Measurements from ENCODE around the gene TTC39C. TPM values are rescaled to one million over a fixed set of nuclear protein-coding genes. Genes with fewer than 3 reads are reported as not detected.
A peak's percentile ranks its signal among the peaks of the same experiment; 100 is the strongest.

TTC39C gene
- total and polyA plus RNA-seq, 2 experiments from 2014 or later: 69.4 to 136 TPM

DNA sequence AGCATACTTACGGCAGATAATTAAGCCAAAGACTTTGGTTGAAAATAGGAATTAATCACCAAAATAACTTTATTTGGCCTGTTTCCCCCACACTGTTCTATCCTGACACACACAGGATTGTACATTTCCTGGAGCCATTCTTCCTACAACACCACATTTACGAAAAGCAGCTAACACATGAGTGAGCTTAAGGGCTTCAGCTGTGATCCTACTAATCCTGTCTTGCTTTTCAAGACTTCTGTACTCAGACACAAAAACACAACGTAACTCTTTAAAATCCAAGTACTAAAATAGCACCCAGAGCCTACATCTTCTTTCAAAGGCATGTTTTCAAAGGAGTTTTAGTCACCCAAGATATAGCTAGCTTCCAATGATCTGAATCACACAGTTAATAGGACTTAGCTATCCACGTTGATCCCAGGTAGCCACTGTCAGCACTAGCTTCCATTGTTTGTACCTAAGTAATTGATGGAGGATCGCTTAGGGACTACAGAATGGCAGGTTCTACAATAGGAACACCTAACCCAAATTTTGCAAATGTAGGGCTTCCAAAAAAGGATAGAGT lies 42.8 kb upstream of the TTC39C start:
- H3K4me1 Mint-ChIP-seq: peaks cover 13% of the 10 kb centered on the region
- Histone ChIP-seq H3K9me2 (ENCODE audit: insufficient read depth) (peaks cover 6% of the 10 kb centered on the region), H2AFZ (peak overlapping the region; percentile 47), H3K27ac (ENCODE audit: low read depth) (no peak overlapping the region), H3K36me3 (ENCODE audit: insufficient read depth) (no peaks in the 10 kb centered on the region), H3K27me3 (ENCODE audit: insufficient read depth) (no peaks in the 10 kb centered on the region), H3K79me2 (replicated peaks; ENCODE audit: insufficient read depth) (no peaks in the 10 kb centered on the region), H3F3A (replicated peaks; ENCODE audit: low read depth) (no peaks in the 10 kb centered on the region), H3K4me1 (ENCODE audit: insufficient read depth) (peaks cover 19% of the 10 kb centered on the region), H3K4me2 (no peak overlapping the region), H3K4me3 (no peak overlapping the region), H4K20me1 (replicated peaks; ENCODE audit: insufficient read depth) (no peaks in the 10 kb centered on the region)
- no peak for TF ChIP-seq ZNF114 (CRISPR knock-in tag; IDR thresholded peaks at IDR 0.05)
- no peak for TF ChIP-seq STAT1 (IDR thresholded peaks at IDR 0.05; ENCODE audit: unreplicated experiment)
- TF ChIP-seq, protein P1, sequence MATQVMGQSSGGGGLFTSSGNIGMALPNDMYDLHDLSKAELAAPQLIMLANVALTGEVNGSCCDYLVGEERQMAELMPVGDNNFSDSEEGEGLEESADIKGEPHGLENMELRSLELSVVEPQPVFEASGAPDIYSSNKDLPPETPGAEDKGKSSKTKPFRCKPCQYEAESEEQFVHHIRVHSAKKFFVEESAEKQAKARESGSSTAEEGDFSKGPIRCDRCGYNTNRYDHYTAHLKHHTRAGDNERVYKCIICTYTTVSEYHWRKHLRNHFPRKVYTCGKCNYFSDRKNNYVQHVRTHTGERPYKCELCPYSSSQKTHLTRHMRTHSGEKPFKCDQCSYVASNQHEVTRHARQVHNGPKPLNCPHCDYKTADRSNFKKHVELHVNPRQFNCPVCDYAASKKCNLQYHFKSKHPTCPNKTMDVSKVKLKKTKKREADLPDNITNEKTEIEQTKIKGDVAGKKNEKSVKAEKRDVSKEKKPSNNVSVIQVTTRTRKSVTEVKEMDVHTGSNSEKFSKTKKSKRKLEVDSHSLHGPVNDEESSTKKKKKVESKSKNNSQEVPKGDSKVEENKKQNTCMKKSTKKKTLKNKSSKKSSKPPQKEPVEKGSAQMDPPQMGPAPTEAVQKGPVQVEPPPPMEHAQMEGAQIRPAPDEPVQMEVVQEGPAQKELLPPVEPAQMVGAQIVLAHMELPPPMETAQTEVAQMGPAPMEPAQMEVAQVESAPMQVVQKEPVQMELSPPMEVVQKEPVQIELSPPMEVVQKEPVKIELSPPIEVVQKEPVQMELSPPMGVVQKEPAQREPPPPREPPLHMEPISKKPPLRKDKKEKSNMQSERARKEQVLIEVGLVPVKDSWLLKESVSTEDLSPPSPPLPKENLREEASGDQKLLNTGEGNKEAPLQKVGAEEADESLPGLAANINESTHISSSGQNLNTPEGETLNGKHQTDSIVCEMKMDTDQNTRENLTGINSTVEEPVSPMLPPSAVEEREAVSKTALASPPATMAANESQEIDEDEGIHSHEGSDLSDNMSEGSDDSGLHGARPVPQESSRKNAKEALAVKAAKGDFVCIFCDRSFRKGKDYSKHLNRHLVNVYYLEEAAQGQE (IDR thresholded peaks at IDR 0.05; ENCODE audit: unreplicated experiment): no peak
- no peak for TF ChIP-seq ZNF331 (CRISPR knock-in tag; IDR thresholded peaks at IDR 0.05; ENCODE audit: low read depth)
- no peak for TF ChIP-seq EZH2 (IDR thresholded peaks at IDR 0.05; ENCODE audit: low read depth, unreplicated experiment)
- TF ChIP-seq POLR2AphosphoS5 (IDR thresholded peaks at IDR 0.05; ENCODE audit: low read depth): no peak
- TF ChIP-seq EZH2phosphoT487 (IDR thresholded peaks at IDR 0.05; ENCODE audit: unreplicated experiment): no peak
- no peak for TF ChIP-seq NANOG (IDR thresholded peaks at IDR 0.05; ENCODE audit: borderline replicate concordance)
- TF ChIP-seq CREB1 (CRISPR knock-in tag; IDR thresholded peaks at IDR 0.05; ENCODE audit: low read depth): no peak
- TF ChIP-seq, protein P2, sequence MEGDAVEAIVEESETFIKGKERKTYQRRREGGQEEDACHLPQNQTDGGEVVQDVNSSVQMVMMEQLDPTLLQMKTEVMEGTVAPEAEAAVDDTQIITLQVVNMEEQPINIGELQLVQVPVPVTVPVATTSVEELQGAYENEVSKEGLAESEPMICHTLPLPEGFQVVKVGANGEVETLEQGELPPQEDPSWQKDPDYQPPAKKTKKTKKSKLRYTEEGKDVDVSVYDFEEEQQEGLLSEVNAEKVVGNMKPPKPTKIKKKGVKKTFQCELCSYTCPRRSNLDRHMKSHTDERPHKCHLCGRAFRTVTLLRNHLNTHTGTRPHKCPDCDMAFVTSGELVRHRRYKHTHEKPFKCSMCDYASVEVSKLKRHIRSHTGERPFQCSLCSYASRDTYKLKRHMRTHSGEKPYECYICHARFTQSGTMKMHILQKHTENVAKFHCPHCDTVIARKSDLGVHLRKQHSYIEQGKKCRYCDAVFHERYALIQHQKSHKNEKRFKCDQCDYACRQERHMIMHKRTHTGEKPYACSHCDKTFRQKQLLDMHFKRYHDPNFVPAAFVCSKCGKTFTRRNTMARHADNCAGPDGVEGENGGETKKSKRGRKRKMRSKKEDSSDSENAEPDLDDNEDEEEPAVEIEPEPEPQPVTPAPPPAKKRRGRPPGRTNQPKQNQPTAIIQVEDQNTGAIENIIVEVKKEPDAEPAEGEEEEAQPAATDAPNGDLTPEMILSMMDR (conservative IDR thresholded peaks at IDR 0.05; ENCODE audit: low read depth in 2 of 2): no peak
- TF ChIP-seq JUNB (IDR thresholded peaks at IDR 0.05; ENCODE audit: unreplicated experiment): no peak
- TF ChIP-seq, protein P3, sequence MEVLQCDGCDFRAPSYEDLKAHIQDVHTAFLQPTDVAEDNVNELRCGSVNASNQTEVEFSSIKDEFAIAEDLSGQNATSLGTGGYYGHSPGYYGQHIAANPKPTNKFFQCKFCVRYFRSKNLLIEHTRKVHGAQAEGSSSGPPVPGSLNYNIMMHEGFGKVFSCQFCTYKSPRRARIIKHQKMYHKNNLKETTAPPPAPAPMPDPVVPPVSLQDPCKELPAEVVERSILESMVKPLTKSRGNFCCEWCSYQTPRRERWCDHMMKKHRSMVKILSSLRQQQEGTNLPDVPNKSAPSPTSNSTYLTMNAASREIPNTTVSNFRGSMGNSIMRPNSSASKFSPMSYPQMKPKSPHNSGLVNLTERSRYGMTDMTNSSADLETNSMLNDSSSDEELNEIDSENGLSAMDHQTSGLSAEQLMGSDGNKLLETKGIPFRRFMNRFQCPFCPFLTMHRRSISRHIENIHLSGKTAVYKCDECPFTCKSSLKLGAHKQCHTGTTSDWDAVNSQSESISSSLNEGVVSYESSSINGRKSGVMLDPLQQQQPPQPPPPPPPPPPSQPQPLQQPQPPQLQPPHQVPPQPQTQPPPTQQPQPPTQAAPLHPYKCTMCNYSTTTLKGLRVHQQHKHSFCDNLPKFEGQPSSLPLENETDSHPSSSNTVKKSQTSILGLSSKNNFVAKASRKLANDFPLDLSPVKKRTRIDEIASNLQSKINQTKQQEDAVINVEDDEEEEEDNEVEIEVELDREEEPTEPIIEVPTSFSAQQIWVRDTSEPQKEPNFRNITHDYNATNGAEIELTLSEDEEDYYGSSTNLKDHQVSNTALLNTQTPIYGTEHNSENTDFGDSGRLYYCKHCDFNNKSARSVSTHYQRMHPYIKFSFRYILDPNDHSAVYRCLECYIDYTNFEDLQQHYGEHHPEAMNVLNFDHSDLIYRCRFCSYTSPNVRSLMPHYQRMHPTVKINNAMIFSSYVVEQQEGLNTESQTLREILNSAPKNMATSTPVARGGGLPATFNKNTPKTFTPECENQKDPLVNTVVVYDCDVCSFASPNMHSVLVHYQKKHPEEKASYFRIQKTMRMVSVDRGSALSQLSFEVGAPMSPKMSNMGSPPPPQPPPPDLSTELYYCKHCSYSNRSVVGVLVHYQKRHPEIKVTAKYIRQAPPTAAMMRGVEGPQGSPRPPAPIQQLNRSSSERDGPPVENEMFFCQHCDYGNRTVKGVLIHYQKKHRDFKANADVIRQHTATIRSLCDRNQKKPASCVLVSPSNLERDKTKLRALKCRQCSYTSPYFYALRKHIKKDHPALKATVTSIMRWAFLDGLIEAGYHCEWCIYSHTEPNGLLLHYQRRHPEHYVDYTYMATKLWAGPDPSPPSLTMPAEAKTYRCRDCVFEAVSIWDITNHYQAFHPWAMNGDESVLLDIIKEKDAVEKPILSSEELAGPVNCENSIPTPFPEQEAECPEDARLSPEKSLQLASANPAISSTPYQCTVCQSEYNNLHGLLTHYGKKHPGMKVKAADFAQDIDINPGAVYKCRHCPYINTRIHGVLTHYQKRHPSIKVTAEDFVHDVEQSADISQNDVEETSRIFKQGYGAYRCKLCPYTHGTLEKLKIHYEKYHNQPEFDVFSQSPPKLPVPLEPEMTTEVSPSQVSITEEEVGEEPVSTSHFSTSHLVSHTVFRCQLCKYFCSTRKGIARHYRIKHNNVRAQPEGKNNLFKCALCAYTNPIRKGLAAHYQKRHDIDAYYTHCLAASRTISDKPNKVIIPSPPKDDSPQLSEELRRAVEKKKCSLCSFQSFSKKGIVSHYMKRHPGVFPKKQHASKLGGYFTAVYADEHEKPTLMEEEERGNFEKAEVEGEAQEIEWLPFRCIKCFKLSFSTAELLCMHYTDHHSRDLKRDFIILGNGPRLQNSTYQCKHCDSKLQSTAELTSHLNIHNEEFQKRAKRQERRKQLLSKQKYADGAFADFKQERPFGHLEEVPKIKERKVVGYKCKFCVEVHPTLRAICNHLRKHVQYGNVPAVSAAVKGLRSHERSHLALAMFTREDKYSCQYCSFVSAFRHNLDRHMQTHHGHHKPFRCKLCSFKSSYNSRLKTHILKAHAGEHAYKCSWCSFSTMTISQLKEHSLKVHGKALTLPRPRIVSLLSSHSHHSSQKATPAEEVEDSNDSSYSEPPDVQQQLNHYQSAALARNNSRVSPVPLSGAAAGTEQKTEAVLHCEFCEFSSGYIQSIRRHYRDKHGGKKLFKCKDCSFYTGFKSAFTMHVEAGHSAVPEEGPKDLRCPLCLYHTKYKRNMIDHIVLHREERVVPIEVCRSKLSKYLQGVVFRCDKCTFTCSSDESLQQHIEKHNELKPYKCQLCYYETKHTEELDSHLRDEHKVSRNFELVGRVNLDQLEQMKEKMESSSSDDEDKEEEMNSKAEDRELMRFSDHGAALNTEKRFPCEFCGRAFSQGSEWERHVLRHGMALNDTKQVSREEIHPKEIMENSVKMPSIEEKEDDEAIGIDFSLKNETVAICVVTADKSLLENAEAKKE (CRISPR knock-in tag; IDR thresholded peaks at IDR 0.05): no peak
- TF ChIP-seq, protein P4, sequence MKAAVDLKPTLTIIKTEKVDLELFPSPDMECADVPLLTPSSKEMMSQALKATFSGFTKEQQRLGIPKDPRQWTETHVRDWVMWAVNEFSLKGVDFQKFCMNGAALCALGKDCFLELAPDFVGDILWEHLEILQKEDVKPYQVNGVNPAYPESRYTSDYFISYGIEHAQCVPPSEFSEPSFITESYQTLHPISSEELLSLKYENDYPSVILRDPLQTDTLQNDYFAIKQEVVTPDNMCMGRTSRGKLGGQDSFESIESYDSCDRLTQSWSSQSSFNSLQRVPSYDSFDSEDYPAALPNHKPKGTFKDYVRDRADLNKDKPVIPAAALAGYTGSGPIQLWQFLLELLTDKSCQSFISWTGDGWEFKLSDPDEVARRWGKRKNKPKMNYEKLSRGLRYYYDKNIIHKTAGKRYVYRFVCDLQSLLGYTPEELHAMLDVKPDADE (IDR thresholded peaks at IDR 0.05): no peak
- ATAC-seq: no peak
- no peak overlapping the region for H3K4me3 Mint-ChIP-seq
- DNase-seq (ENCODE audit: low spot score): no peak
- H3K9me3 Mint-ChIP-seq: no peaks in the 10 kb centered on the region; the same call in 2 of the 3 replicates
- H3K27me3 Mint-ChIP-seq (ENCODE audit: insufficient read depth, low read depth, poor library complexity): peaks cover 2% of the 10 kb centered on the region
- no peaks in the 10 kb centered on the region for H3K36me3 Mint-ChIP-seq (ENCODE audit: low read depth)
- no peak overlapping the region; the same call in 1 of the 2 replicates for H3K27ac Mint-ChIP-seq

Measured in GM23338 (cell line).